ENCODE measurements around the gene SUPT20HL1.
"Not testable (repeated sequence)": the region's sequence is repeated elsewhere in the genome, so short reads cannot be mapped to it uniquely, and the experiment has no call there.

The SUPT20HL1 gene

DNA sequence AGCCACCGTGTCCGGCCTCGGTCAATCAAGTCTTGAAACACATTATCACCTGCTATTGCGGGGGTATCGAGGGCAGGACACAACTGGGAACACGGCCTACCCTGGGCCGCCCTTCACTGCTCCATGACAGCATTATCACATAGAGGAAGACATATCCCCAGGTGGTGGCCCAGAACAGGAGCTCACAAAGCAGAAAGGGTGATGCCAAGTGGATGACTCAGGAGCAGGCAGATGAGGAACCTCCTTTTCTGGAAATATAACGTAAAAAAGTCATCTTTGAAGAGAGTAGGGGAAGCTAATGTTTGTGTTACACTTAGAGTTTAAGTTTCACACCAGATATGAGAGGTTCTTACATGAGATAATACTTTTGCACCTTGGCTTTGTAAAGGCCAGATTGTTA is 5.3 kb upstream of the SUPT20HL1 start:
- TF ChIP-seq ZNF384 (IDR thresholded peaks at IDR 0.05) (no peak), LEF1 (IDR thresholded peaks at IDR 0.05; ENCODE audit: borderline replicate concordance) (no peak), SUZ12 (IDR thresholded peaks at IDR 0.05) (no peak), TARDBP (IDR thresholded peaks at IDR 0.05) (no peak), FOXM1 (IDR thresholded peaks at IDR 0.05; ENCODE audit: borderline replicate concordance) (no peak), NFRKB (IDR thresholded peaks at IDR 0.05) (no peak), HDGF (IDR thresholded peaks at IDR 0.05; ENCODE audit: borderline replicate concordance) (no peak), ELF4 (IDR thresholded peaks at IDR 0.05) (no peak)
- ChIA-PET CTCF (no interaction called here), POLR2A (no interaction called here)
- no peak for DNase-seq (ENCODE audit: extremely low spot score)

DNA sequence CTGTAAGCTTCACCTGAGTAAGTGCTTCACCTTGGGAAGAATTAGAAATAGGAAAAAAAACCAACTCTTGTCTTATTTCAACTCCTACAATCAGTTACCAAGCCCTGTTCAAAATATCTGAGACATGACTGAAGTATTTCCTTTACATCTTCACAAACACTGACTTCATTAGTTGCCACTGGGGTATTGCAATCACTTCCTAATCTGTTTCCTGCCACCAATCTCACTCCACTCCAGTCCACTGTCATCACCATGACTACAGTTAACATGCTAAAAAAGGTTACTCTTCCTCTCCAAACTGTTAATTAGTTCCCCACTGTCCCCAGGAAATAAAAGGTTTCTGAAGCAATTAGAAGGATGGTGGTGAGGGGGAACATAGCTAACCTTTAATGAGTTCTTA is 3.3 kb upstream of the SUPT20HL1 start:
- DNase-seq (ENCODE audit: extremely low spot score), result no peak
- TF ChIP-seq L3MBTL2 (conservative IDR thresholded peaks at IDR 0.05), result no peak
- no peak for TF ChIP-seq SUZ12 (IDR thresholded peaks at IDR 0.05)
- no peak for TF ChIP-seq CTBP1 (IDR thresholded peaks at IDR 0.05; ENCODE audit: borderline replicate concordance)
- TF ChIP-seq FOXM1 (IDR thresholded peaks at IDR 0.05; ENCODE audit: borderline replicate concordance), result no peak
- no peak for TF ChIP-seq FOXA1 (IDR thresholded peaks at IDR 0.05)
- TF ChIP-seq ZNF384 (IDR thresholded peaks at IDR 0.05), result no peak
- TF ChIP-seq TARDBP (IDR thresholded peaks at IDR 0.05), result no peak
- TF ChIP-seq NFRKB (IDR thresholded peaks at IDR 0.05), result no peak
- no peak for TF ChIP-seq FOXK2 (IDR thresholded peaks at IDR 0.05)
- no peak for TF ChIP-seq ELF4 (IDR thresholded peaks at IDR 0.05)
- TF ChIP-seq, protein P1, sequence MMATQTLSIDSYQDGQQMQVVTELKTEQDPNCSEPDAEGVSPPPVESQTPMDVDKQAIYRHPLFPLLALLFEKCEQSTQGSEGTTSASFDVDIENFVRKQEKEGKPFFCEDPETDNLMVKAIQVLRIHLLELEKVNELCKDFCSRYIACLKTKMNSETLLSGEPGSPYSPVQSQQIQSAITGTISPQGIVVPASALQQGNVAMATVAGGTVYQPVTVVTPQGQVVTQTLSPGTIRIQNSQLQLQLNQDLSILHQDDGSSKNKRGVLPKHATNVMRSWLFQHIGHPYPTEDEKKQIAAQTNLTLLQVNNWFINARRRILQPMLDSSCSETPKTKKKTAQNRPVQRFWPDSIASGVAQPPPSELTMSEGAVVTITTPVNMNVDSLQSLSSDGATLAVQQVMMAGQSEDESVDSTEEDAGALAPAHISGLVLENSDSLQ (IDR thresholded peaks at IDR 0.05), result no peak
- TF ChIP-seq BHLHE40 (IDR thresholded peaks at IDR 0.05; ENCODE audit: borderline replicate concordance), result no peak
- TF ChIP-seq SP1 (IDR thresholded peaks at IDR 0.05), result no peak
- TF ChIP-seq LEF1 (IDR thresholded peaks at IDR 0.05; ENCODE audit: borderline replicate concordance), result no peak
- no peak for TF ChIP-seq ARNT (IDR thresholded peaks at IDR 0.05)
- no peak for TF ChIP-seq HDGF (IDR thresholded peaks at IDR 0.05; ENCODE audit: borderline replicate concordance)
- CTCF ChIA-PET, result no interaction called here
- POLR2A ChIA-PET, result no interaction called here

DNA sequence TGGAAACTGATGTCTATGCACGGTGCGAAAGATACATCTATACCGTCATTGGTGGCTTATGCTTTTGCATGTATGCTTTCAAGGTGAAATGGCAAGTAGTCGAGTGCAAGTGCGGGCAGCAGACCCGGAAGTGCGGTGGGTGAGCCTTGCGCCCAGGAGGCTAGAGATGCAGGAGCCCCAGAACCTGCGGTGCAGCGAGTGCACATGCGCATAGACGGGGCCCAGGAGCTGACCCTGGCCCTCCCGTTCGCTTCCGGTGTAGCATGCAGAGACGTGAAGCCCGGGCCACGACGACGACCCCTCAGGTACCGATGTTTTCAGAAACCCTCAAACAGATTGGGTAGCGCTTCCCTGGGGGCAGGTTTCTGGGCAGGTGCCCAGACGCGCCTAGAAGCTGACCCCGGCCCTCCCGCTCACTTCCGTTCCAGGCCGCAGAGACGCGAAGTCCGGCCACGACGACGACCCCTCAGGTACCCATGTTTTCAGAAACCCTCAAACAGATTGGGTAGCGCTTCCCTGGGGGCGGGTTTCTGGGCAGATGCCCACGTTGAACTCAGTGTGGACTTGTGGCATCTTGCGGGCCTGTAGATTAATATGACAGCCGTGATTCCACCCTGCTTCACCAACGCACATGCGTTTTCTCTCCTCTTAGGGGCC is 1.8 kb downstream of the SUPT20HL1 start:
- CTCF ChIA-PET, result interaction anchor here (0.7 to 1.1 kb wide), 2 partner anchors 9 to 29 kb away, joined by 3 to 4 read pairs; no protein-coding TSS in a partner anchor
- DNase-seq (ENCODE audit: extremely low spot score); POLR2A ChIA-PET: not testable (repeated sequence)

DNA sequence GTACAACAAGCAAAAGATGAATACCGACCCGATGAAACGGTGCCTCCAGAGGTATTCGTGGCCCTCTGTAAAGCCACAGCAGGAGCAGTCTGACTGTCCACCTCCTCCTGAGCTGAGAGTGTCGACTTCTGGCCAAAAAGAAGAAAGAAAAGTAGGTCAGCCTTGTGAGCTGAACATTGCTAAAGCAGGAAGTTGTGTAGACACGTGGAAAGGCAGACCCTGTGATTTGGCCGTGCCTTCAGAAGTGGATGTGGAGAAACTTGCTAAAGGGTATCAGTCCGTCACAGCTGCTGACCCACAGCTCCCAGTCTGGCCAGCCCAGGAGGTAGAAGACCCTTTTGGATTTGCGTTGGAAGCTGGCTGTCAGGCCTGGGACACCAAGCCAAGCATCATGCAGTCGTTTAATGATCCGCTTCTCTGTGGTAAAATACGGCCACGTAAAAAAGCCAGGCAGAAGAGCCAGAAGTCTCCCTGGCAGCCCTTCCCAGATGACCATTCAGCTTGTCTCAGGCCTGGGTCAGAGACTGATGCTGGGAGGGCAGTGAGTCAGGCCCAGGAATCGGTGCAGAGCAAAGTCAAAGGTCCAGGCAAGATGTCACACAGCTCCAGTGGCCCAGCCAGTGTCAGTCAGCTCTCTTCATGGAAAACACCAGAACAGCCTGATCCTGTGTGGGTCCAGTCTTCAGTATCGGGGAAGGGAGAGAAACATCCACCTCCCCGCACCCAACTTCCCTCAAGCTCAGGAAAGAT is 3.2 kb downstream of the SUPT20HL1 start:
- DNase-seq (ENCODE audit: extremely low spot score); POLR2A ChIA-PET: not testable (repeated sequence)
- CTCF ChIA-PET, result interaction anchor here (0.6 to 1.1 kb wide), 2 partner anchors 8 to 665 kb away, joined by 3 to 4 read pairs; no protein-coding TSS in a partner anchor

DNA sequence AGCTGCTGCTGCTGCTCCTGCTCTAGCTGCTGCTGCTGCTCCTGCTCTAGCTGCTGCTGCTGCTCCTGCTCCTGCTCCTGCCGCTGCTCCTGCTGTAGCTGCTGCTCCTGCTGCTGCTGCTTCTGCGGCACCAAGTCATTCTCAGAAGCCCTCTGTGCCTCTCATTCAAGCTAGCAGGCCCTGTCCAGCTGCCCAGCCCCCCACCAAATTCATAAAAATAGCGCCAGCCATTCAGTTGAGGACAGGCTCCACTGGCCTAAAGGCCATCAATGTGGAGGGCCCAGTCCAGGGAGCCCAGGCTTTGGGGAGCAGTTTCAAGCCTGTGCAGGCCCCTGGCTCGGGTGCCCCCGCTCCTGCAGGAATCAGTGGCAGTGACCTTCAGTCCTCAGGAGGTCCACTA is 3.9 kb downstream of the SUPT20HL1 start:
- no peak for DNase-seq (ENCODE audit: extremely low spot score)
- TF ChIP-seq BHLHE40 (IDR thresholded peaks at IDR 0.05; ENCODE audit: borderline replicate concordance) (no peak), CTBP1 (IDR thresholded peaks at IDR 0.05; ENCODE audit: borderline replicate concordance) (no peak), ZNF384 (IDR thresholded peaks at IDR 0.05) (no peak), TARDBP (IDR thresholded peaks at IDR 0.05) (no peak), FOXA1 (IDR thresholded peaks at IDR 0.05) (no peak)
- ChIA-PET POLR2A (interaction anchor here (0.8 kb wide), 1 partner anchor 85 kb away, joined by 3 read pairs; no protein-coding TSS in a partner anchor), CTCF (interaction anchor here (0.6 kb wide), 2 partner anchors 24 to 664 kb away, joined by 3 read pairs; no protein-coding TSS in a partner anchor)

DNA sequence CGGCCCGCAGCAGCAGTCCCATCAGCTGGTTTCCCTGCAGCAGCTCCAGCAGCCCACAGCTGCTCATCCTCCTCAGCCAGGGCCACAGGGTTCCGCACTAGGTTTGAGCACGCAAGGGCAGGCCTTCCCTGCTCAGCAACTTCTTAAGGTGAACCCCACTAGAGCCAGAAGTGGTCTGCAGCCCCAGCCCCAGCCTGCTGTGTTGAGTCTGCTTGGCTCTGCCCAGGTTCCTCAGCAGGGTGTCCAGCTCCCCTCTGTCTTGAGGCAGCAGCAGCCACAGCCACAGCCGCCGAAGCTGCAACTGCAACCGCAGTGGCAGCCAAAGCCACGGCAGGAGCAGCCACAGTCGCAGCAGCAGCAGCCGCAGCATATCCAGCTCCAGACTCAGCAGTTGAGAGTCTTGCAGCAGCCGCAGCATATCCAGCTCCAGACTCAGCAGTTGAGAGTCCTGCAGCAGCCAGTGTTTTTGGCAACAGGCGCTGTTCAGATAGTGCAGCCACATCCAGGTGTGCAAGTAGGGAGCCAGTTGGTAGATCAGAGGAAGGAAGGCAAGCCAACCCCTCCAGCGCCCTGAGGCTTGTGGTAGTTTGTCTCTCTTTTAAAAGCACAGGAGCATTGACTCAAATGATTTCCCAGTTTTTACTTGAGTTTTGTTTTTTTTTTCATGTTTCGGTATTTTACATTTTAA is 4.6 kb downstream of the SUPT20HL1 start:
- POLR2A ChIA-PET, result interaction anchor here (0.8 kb wide), 1 partner anchor 86 kb away, joined by 3 read pairs; no protein-coding TSS in a partner anchor
- DNase-seq (ENCODE audit: extremely low spot score), result no peak
- TF ChIP-seq FOXM1 (IDR thresholded peaks at IDR 0.05; ENCODE audit: borderline replicate concordance) (no peak), TARDBP (IDR thresholded peaks at IDR 0.05) (no peak), SUZ12 (IDR thresholded peaks at IDR 0.05) (no peak), ZNF384 (IDR thresholded peaks at IDR 0.05) (no peak), CTBP1 (IDR thresholded peaks at IDR 0.05; ENCODE audit: borderline replicate concordance) (no peak), FOXK2 (IDR thresholded peaks at IDR 0.05) (no peak)
- TF ChIP-seq, protein P1 (IDR thresholded peaks at IDR 0.05), result no peak
- CTCF ChIA-PET, result interaction anchor here (0.6 kb wide), 2 partner anchors 23 to 382 kb away, joined by 3 to 5 read pairs; no protein-coding TSS in a partner anchor

DNA sequence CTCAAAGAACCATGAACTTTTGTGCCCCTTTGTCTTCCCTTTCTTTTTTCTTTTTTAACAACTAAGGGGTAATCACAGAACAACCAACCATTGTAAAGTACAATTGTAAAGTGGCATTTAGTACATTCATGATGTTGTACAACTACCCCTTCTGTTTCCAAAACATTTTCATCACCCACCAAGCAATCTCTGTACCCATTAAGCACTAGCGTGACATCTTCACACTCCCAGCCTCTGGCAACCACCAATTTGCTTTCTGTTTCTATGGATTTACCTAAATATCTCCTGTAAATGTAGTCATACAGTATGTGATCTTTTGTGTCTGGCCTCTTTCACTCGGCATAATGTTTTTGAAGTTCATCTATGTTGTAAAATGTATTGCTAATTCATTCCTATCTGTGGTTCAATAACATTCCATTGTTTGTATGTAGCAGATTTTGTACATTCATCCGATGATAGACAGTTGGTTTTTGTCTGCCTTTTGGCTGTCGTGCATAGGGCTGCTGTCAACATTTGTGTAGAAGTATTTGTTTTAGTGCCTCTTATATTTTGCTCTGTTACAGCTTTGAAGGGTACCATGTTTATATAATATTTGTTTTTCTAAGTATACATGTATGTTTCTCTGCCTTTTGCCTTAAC is 6.4 kb downstream of the SUPT20HL1 start:
- CTCF ChIA-PET; POLR2A ChIA-PET; DNase-seq (ENCODE audit: extremely low spot score): not testable (repeated sequence)
